Measurements from ENCODE around the gene RAB29.
"Not testable (repeated sequence)": the region's sequence is repeated elsewhere in the genome, so short reads cannot be mapped to it uniquely, and the experiment has no call there.

Gene RAB29

GRCh38 chr1:205760606-205761005, 14.7 kb downstream of the RAB29 start:
- no peak for DNase-seq

DNA sequence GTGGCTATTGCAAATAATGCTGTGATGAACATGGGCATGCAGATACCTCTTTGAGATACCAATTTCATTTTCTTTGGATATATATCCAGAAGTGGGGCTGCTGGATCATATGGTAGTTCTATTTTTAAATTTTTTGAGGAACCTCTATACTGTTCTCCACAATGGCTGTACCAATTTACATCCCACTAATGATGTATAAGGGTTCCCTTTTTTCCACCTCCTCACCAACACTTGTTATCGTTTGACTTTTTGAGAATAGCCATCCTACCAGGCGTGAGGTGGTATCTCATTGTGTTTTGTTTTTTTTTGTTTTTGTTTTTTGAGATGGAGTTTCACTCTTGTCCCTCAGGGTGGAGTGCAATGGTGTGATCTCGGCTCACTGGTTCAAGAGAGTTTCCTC, 18.7 kb downstream of the RAB29 start:
- no peak for DNase-seq

DNA sequence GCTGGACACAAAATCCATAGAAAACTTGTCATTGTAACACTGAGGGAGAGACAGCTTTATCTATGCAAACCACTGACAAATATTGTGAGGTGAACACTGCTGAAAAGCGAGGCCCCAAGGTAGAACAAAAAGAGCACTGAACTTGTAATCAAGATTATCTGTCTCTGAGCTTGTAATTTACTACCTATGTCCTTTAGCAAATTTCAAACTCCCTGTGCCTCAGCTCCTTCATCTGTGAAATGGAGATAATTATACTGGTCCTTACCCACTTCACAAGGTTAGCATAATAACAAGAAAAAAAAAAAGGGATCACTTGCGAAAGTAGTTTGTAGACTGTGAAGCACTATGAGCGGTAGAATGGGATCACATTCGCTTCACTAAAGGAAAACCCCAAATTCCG, 20.4 kb downstream of the RAB29 start:
- no peak for DNase-seq

DNA sequence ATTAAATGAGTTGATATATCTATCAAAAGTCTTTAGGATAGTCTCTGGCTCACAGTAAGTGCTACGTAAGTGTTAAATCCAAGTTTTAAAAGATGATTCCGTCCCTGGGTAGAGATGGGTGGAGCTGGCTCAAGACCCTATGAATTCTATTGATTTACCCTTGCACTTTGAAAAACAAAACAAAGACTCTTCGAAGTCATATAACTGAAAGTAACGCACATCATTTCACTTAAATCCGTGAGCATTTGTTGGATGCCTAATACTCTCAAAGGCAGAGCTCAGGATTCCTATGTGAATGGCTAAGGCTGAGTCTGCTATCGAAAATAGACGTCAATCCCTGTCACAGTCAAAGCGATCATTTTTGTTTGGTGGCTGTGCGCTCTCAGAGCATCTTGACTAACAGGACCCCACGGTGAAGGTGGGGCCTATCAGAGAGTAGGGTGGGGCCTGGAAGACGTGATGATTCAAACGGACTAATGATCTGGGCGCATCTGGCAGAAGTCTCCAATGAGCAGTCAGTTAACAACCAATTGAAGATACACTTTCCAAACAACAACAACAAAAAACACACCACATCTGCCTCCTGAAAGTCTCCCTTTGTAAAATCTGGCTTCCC, 24.1 kb downstream of the RAB29 start:
- no peak for DNase-seq

DNA sequence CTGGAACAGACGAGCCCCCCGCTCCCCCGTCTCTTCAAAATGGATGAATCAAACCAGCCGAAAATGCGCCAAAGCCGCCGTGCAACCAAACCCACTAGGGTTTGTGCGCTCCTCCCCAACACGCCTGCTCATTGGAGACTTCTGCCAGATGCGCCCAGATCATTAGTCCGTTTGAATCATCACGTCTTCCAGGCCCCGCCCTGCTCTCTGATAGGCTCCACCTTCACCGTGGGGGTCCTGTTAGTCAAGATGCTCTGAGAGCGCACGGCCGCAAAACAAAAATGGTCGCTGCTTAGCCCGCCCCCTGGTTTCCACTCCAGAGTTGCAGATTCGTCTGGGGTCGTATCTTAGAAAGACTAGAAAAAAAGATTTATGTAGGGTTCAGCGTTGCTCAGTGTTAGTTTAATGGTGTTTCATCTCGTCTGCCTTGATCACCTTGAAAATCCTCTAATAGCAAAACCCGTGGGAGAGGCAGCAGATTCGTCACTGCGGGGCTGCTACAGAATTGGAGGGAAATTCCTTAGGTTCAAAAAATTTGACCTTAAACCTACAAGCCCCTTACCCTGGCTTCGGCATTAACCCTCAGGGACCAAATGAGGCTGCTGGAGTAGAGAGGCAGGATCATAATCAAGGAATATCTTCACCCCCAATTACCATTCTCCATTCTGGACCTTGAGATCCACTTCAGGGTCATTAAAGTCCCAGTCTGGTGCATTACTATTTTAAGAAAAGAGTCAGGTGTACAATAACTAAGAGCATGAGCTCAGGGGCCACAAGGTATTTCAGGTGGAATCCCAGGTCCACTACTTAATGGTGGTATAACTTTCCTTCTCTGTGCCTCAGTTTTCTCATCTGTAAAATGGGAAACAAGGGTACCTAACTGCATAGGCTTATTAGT, 24.9 kb downstream of the RAB29 start, which contains the start of gene NUCKS1:
TSS of gene NUCKS1 (minus strand) at position 45 of the 898 bp plus-strand sequence. CDS start 209 bp downstream, outside the sequence.
- peak; percentile 99 for DNase-seq

GRCh38 chr1:205749234-205750137, 25.8 kb downstream of the RAB29 start:
- peak; percentile 84 for DNase-seq

DNA sequence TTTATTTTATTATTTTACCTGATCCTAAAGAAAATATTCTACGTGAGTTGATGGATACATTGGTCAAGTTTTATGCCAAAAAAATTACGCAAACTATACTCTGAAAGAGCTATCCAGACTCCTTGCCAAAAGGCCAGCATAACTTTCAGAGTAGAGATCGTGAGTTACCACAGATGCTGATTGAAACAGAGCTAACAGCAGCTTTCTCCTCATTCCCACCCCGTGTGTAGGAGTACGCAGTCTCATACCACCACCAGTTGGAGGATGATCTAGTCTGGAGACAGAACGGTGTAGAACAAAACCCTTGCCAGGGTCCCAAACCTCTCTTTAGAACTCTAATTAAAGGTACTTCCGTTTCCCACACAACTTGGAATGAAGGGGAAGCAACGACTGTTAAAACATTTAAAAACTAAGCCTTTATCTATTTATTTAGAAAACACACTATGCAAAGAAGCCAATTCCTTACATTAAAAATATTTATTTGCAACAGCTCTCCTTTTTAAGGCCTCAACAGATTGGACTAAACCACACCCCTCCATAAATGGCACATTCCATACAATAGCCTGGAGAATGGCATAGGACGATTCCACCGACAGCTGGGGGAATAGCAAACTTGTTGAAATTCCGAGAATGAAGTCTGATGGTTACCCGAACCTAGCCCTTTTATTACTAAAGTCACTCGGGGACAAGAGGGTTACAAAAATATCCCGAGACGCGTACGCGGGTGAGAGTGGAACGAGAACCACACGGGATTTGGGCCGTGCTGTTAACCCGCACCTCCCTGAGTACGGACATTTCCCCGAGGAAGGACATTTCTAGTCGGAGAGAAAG, 26.7 kb downstream of the RAB29 start:
- peak; percentile 42 for DNase-seq

DNA sequence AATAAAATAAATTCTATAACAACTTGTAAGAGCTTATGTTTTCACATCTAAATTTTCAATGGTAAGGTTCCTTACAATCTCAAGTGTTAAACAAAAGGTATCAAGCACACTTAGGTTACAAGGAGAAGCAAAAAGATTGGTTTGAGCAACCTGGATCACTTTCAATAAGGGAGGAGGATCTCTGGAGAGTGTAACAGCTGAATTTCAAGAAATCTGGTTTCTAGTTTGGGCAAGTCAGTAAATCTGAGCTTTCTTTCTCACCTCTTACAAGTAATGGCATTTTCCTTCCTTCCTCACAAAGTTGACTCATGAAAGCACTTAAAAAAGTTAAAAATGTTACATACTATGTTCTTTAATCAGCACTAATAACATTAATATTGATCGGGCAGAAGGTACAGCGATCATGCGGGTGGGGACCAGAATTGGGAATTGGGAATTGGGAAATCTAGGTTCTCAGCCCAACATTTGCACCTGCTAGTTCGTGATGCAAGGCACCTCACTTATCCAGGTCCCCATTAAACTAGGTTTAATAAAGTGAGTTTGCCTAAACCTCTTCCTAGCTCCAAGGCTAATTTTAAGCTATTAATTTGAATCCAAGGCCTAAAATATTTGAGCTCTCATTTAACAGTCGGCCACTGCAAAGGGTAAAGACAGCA, 28.4 kb downstream of the RAB29 start:
- DNase-seq = no peak

GRCh38 chr1:205744403-205744802, 30.9 kb downstream of the RAB29 start:
- DNase-seq = no peak

- DNase-seq = no peak
These were observed 31.3 kb downstream of the RAB29 start for GRCh38 chr1:205743977-205744376.

- no peak for DNase-seq
These were observed 33.6 kb downstream of the RAB29 start for GRCh38 chr1:205741681-205742080.

GRCh38 chr1:205739348-205740160, 35.7 kb downstream of the RAB29 start:
- no peak for DNase-seq

DNA sequence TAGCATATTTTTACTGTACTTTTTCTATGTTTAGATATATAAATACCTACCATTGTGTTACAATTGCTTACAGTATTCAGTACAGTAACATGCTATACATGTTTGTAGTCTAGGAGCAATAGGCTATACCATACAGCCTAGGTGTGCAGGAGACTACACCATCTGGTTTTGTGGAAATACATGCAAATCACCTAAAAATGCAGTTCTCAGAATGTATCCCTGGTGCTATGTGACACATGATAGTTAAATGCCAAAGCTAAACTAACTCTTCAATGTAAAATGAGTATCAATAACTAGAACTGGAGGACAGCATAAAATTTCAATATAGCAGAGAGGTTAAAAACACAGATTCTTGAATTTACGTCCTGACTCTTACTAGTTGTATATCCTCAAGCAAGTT, 40.1 kb downstream of the RAB29 start:
- DNase-seq = no peak

GRCh38 chr1:205733438-205734175, 41.7 kb downstream of the RAB29 start:
- no peak for DNase-seq

DNA sequence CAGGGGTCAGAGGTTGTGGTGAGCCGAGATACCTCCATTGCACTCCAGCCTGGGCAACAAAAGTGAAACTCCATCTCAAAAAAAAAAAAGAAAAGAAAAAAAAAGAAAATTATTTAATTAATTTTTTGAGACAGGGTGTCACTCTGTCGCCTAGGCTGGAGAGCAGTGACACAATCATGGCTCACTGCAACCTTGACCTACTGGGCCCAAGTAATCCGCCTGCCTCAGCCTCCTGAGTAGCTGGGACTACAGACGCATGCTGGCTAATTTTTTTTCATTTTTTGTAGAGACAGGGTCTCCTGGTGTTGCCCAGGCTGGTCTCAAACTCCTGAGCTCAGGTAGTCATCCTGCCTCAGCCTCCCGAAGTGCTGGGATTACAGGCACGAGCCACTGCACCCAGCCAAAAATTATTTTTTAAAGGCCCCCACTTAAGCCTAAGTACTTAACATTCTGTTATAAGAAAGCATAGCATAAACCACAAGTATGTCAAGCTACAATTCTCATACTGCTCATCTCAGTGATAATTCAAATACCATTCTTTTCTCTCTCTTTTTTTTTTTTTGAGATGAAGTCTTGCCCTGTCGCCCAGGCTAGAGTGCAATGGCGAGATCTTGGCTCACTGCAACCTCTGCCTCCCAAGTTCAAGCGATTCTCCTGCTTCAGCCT, 45.2 kb downstream of the RAB29 start:
- no peak for DNase-seq

- DNase-seq = no peak
These were observed 48.6 kb downstream of the RAB29 start for GRCh38 chr1:205726619-205727125.

GRCh38 chr1:205725514-205725913, 49.8 kb downstream of the RAB29 start:
- DNase-seq = no peak

DNA sequence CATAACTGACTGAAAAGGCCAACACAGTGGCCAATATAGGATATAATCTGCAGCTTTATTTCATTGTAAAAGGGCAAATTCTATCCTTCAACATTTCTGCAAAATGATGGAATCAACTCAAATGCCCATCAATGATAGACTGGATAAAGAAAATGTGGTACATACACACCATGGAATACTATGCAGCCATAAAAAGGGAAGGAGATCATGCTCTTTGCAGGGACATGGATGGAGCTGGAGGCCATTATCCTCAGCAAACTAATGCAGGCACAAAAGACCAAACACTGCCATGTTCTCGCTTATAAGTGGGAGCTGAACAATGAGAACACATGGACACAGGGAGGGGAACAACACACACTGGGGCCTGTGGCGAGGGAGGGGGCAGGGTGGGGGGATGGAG, 54.5 kb downstream of the RAB29 start:
- not testable (repeated sequence) for DNase-seq

GRCh38 chr1:205719762-205720161, 55.5 kb downstream of the RAB29 start:
- no peak for DNase-seq

Data from NCI-H1092 (cell line).